MM.1S (cell line): ENCODE data around the gene DUSP10.

Experiments used
- CTCF ChIP-seq: fragments of 300-600 bp; sonication (generic); IDR thresholded peaks from 2 replicates; pipeline ENCODE4 v1.5.1; 2016; ENCODE audit warnings: antibody characterized with exemption, low read length, mixed read lengths
- EZH2 ChIP-seq: fragments of 300-600 bp; sonication (generic); optimal IDR thresholded peaks from 2 replicates; pipeline ENCODE3; 2017; ENCODE audit warnings: low read depth, mild to moderate bottlenecking, antibody characterized with exemption, low read length, mixed read lengths

- TF ChIP-seq CTCF (no peak), EZH2 (no peak)
These were observed 33.8 kb downstream of the DUSP10 start for GRCh38 chr1:221708076-221708571.
